H1 (cell line): ENCODE results near the gene TOR4A. TPM values are rescaled to one million over a fixed set of nuclear protein-coding genes. Genes with fewer than 3 reads are reported as not detected.

Experiments
- CTCF ChIA-PET: fragments of 300-600 bp; sonication (Branson Sonifier 250); formaldehyde crosslinking; loops from one replicate; lab custom pipeline; 2021; ENCODE audit not compliant: partially characterized antibody; lab: Charles Lee
- POLR2A ChIA-PET: fragments of 300-600 bp; sonication (Branson Sonifier 250); formaldehyde crosslinking; loops from one replicate; lab custom pipeline; 2021; ENCODE audit warnings: inconsistent platforms; ENCODE audit not compliant: partially characterized antibody; lab: Charles Lee
- DNase-seq, 2 experiments: peaks; one replicate each; pipeline versions ENCODE4 v3.0.0 to v3.0.0-alpha.2; 2010 to 2022; ENCODE audit warnings: low spot score in 2 of 2, low read depth in 1 of 2, mixed read lengths in 1 of 2
- FAIRE-seq: peaks from 2 replicates; lab custom pipeline; 2011; peaks lifted over from hg19 to GRCh38; lab: Jason Lieb, UNC
- H2AFZ ChIP-seq: 2 replicates; pipeline ENCODE4 v1.8.1; 2012; ENCODE audit warnings: low read length, inconsistent platforms
- H2AK5ac ChIP-seq: 2 replicates; pipeline ENCODE4 v1.6.1; 2013; ENCODE audit warnings: low read depth, low read length
- H2BK120ac ChIP-seq: replicated peaks from 2 replicates; pipeline ENCODE3; 2013; ENCODE audit warnings: low read depth, low read length, inconsistent platforms
- H2BK12ac ChIP-seq: 2 replicates; pipeline ENCODE4 v1.6.1; 2013; ENCODE audit warnings: low read depth, low read length
- H2BK15ac ChIP-seq: 2 replicates; pipeline ENCODE4 v1.6.1; 2013; ENCODE audit warnings: low read length
- H2BK20ac ChIP-seq: 2 replicates; pipeline ENCODE4 v1.6.1; 2013; ENCODE audit warnings: low read length
- H2BK5ac ChIP-seq: 2 replicates; pipeline ENCODE4 v1.6.1; 2013; ENCODE audit warnings: low read depth, low read length
- H3K14ac ChIP-seq: 2 replicates; pipeline ENCODE4 v1.6.1; 2013; ENCODE audit warnings: inconsistent platforms; ENCODE audit not compliant: insufficient read length
- H3K18ac ChIP-seq: 2 replicates; pipeline ENCODE4 v1.6.1; 2013; ENCODE audit warnings: low read length; ENCODE audit errors: extremely low read depth
- H3K23ac ChIP-seq: 2 replicates; pipeline ENCODE4 v1.6.1; 2013; ENCODE audit warnings: inconsistent platforms; ENCODE audit not compliant: insufficient read length
- H3K23me2 ChIP-seq: 2 replicates; pipeline ENCODE4 v1.6.1; 2013; ENCODE audit warnings: low read depth, low read length
- H3K27ac ChIP-seq: 2 replicates; pipeline ENCODE4 v1.6.1; 2011; ENCODE audit warnings: low read depth, low read length, inconsistent platforms
- H3K27me3 ChIP-seq, 4 experiments: replicated peaks in 1 of 4; 1 replicate in 1 of 4; 2 replicates in 3 of 4; pipeline versions ENCODE4 v1.6.1 to v1.8.1; 2011 to 2013; ENCODE audit warnings: low read length in 3 of 4, mild to moderate bottlenecking in 3 of 4, inconsistent platforms in 2 of 4, mixed read lengths in 2 of 4, moderate library complexity in 1 of 4; ENCODE audit not compliant: control insufficient read depth in 3 of 4, insufficient read depth in 3 of 4; ENCODE audit errors: extremely low read depth in 1 of 4
- H3K36me3 ChIP-seq, 4 experiments: 2 replicates each; pipeline versions ENCODE4 v1.6.1 to v1.8.1; 2011 to 2013; ENCODE audit warnings: mild to moderate bottlenecking in 4 of 4, low read length in 3 of 4, moderate library complexity in 2 of 4, control low read depth in 1 of 4, inconsistent platforms in 1 of 4; ENCODE audit not compliant: insufficient read depth in 4 of 4, control insufficient read depth in 2 of 4
- H3K4ac ChIP-seq: replicated peaks from 2 replicates; pipeline ENCODE3; 2013; ENCODE audit warnings: low read length, low read depth, mixed read lengths, inconsistent platforms; ENCODE audit not compliant: insufficient read length
- H3K4me1 ChIP-seq, 4 experiments: replicated peaks in 1 of 4; 1 replicate in 1 of 4; 2 replicates in 3 of 4; pipeline versions ENCODE4 v1.6.1 to v1.8.1; 2011 to 2013; ENCODE audit warnings: low read length in 3 of 4, inconsistent platforms in 2 of 4, mixed read lengths in 1 of 4; ENCODE audit not compliant: insufficient read depth in 4 of 4, control insufficient read depth in 3 of 4
- H3K4me2 ChIP-seq, 2 experiments: 2 replicates each; pipeline versions ENCODE4 v1.6.1 to v1.8.1; 2011 to 2013; ENCODE audit warnings: low read depth in 2 of 2, low read length in 2 of 2, control low read depth in 1 of 2, inconsistent platforms in 1 of 2, mild to moderate bottlenecking in 1 of 2; ENCODE audit not compliant: insufficient read depth in 1 of 2
- H3K4me3 ChIP-seq, 4 experiments: fragments of 200-600, 300-600 bp in 1 of 4; sonication (generic), shearing (Covaris generic), sonication (Bioruptor Twin) in 1 of 4; 2 replicates each; pipeline versions ENCODE4 v1.5.1 to v1.8.1; 2011 to 2016; ENCODE audit warnings: low read length in 4 of 4, low read depth in 3 of 4, control low read depth in 2 of 4, inconsistent platforms in 2 of 4, mild to moderate bottlenecking in 2 of 4, mixed read lengths in 1 of 4, moderate library complexity in 1 of 4; ENCODE audit not compliant: insufficient read depth in 2 of 4; ENCODE audit errors: extremely low read depth in 1 of 4
- H3K56ac ChIP-seq: replicated peaks from 2 replicates; pipeline ENCODE3; 2013; ENCODE audit warnings: low read depth, mild to moderate bottlenecking, mixed read lengths, low read length, inconsistent platforms; ENCODE audit not compliant: insufficient read length
- H3K79me1 ChIP-seq: 2 replicates; pipeline ENCODE4 v1.6.1; 2013; ENCODE audit warnings: low read depth, low read length, control low read depth
- H3K79me2 ChIP-seq, 2 experiments: 2 replicates each; pipeline versions ENCODE4 v1.6.1 to v1.8.1; 2012 to 2013; ENCODE audit warnings: low read length in 2 of 2, mild to moderate bottlenecking in 2 of 2, inconsistent platforms in 1 of 2; ENCODE audit not compliant: insufficient read depth in 2 of 2, control insufficient read depth in 1 of 2
- H3K9ac ChIP-seq, 4 experiments: replicated peaks in 1 of 4; 1 replicate in 1 of 4; 2 replicates in 3 of 4; pipeline versions ENCODE4 v1.6.1 to v1.8.1; 2011 to 2013; ENCODE audit warnings: low read depth in 3 of 4, low read length in 3 of 4, control low read depth in 2 of 4, mild to moderate bottlenecking in 2 of 4, moderate library complexity in 2 of 4, inconsistent platforms in 1 of 4; ENCODE audit errors: extremely low read depth in 1 of 4
- H3K9me3 ChIP-seq, 2 experiments: 2 replicates each; pipeline versions ENCODE4 v1.6.1 to v1.8.1; 2012 to 2013; ENCODE audit warnings: mild to moderate bottlenecking in 2 of 2, moderate library complexity in 2 of 2, control low read depth in 1 of 2, inconsistent platforms in 1 of 2, low read depth in 1 of 2, low read length in 1 of 2, mixed read lengths in 1 of 2; ENCODE audit not compliant: insufficient read depth in 2 of 2
- H4K20me1 ChIP-seq, 2 experiments: replicated peaks in 1 of 2; 2 replicates each; pipeline versions ENCODE3 to v1.8.1; 2011 to 2013; ENCODE audit warnings: inconsistent platforms in 2 of 2, low read length in 2 of 2, mild to moderate bottlenecking in 1 of 2; ENCODE audit not compliant: insufficient read depth in 2 of 2, control insufficient read depth in 1 of 2
- H4K5ac ChIP-seq: 2 replicates; pipeline ENCODE4 v1.6.1; 2013; ENCODE audit warnings: low read length, low read depth, mixed read lengths, inconsistent platforms; ENCODE audit not compliant: insufficient read length
- H4K8ac ChIP-seq: 2 replicates; pipeline ENCODE4 v1.8.0; 2013; ENCODE audit warnings: mild to moderate bottlenecking, moderate library complexity, low read length, inconsistent platforms; ENCODE audit not compliant: insufficient read depth; ENCODE audit errors: extremely low read depth
- H4K91ac ChIP-seq: replicated peaks from 2 replicates; pipeline ENCODE3; 2013; ENCODE audit warnings: low read length, mixed read lengths, inconsistent platforms; ENCODE audit not compliant: insufficient read length
- EP300 ChIP-seq, 2 experiments: IDR thresholded peaks; 1 replicate in 1 of 2; 2 replicates in 1 of 2; pipeline ENCODE4 v1.6.1; 2011 to 2012; ENCODE audit warnings: low read depth in 2 of 2, low read length in 2 of 2, mild to moderate bottlenecking in 2 of 2, borderline replicate concordance in 1 of 2, inconsistent platforms in 1 of 2, moderate library complexity in 1 of 2
- EZH2 ChIP-seq: fragments of 200-600 bp; sonication (generic); IDR thresholded peaks from 2 replicates; pipeline ENCODE4 v1.7.1; 2012; ENCODE audit warnings: low read depth, mild to moderate bottlenecking, moderate library complexity, low read length, inconsistent platforms; ENCODE audit not compliant: severe bottlenecking
- WGBS, 2 experiments: shearing (Covaris generic) in 1 of 2; methylation state at CpG; one replicate each; pipeline versions ENCODE4 v1.1.6 to v1.1.7; 2013 to 2015; ENCODE audit warnings: low lambda C conversion rate in 2 of 2, mixed read lengths in 2 of 2, inconsistent platforms in 1 of 2, low coverage in 1 of 2, missing lambda C conversion rate in 1 of 2; ENCODE audit not compliant: insufficient replicate concordance in 2 of 2, insufficient coverage in 1 of 2, insufficient read length in 1 of 2; ENCODE audit errors: extremely low coverage in 1 of 2, missing lambda C conversion rate in 1 of 2; 5-methylcytosine and 5-hydroxymethylcytosine counted together
- polyA plus RNA-seq, 7 experiments: library from polyadenylated mRNA; depleted of rRNA in 3 of 7; stranded (reverse) in 5 of 7; unstranded in 2 of 7; fragments of >200 nt in 5 of 7; fragments of 200-250 nt in 2 of 7; gene quantifications; 1 replicate in 5 of 7; 2 replicates in 1 of 7; 4 replicates in 1 of 7; pipeline versions ENCODE4 v1.2.1 to v1.2.3, GENCODE V29; 2011 to 2013; ENCODE audit warnings: missing spikeins in 2 of 7, mixed read lengths in 2 of 7
- total RNA-seq: library from RNA; stranded (reverse); fragmentation: NEBNext Ultra II Directional; extraction: Animal tissue kit (Norgen Biotek cat#: 25700); gene quantifications from 2 replicates; pipeline ENCODE4 v1.2.1, GENCODE V29; 2021
- TF ChIP-seq, protein P1 (sequence below): IDR thresholded peaks from 2 replicates; pipeline ENCODE4 v1.6.1; 2012; ENCODE audit warnings: inconsistent platforms

TOR4A gene
- total and polyA plus RNA-seq, 2 of the 8 experiments (the other 6 are each of a cell fraction or from before 2014, with no cell fraction given) = 8.4 to 9.3 TPM

- peaks cover 14% of the 10 kb centered on the region; the same call in 1 of the 2 replicates for H3K23me2 ChIP-seq
- peak overlapping the region; percentile 54; the same call in 1 of the 2 replicates for H4K8ac ChIP-seq
- ChIA-PET POLR2A (interaction anchor here (0.9 to 69.9 kb wide), 4 partner anchors 3 to 116 kb away, joined by 3 to 1462 read pairs (median 734); partner anchors contain the start of genes CYSRT1, NDOR1, NELFB and RNF208), CTCF (interaction anchor here (0.6 to 2.5 kb wide), 20 partner anchors 9 to 225 kb away, joined by 3 to 28 read pairs (median 4); partner anchors contain the start of genes RNF224, SSNA1, TOR4A and TUBB4B)
- peaks cover 1 to 13% (median 9%) of the 10 kb centered on the region in 4 experiments; a peak in 6 of 8 replicates for H3K36me3 ChIP-seq
- H2AK5ac ChIP-seq = peak overlapping the region; percentile 39; the same call in 1 of the 2 replicates
- H4K5ac ChIP-seq = no peak overlapping the region
- H4K91ac ChIP-seq = peak overlapping the region; percentile 57
- H3K4ac ChIP-seq = peak overlapping the region; percentile 75
- H3K18ac ChIP-seq = peak overlapping the region; percentile 48
- H3K23ac ChIP-seq = no peak overlapping the region
- peaks cover 0 to 5% of the 10 kb centered on the region in 2 experiments for H4K20me1 ChIP-seq
- no peak overlapping the region for H3K27ac ChIP-seq
- no peak overlapping the region for H2BK15ac ChIP-seq
- peaks cover 0 to 13% of the 10 kb centered on the region in 2 experiments; a peak in 2 of 4 replicates for H3K79me2 ChIP-seq
- FAIRE-seq = no peak
- peaks cover 9% of the 10 kb centered on the region for H3K79me1 ChIP-seq
- no peak overlapping the region for H3K56ac ChIP-seq
- peaks cover 0 to 7% (median 0%) of the 10 kb centered on the region in 4 experiments; a peak in 3 of 7 replicates for H3K27me3 ChIP-seq
- H2BK120ac ChIP-seq = no peak overlapping the region
- no peak overlapping the region for H2AFZ ChIP-seq
- H2BK20ac ChIP-seq = no peak overlapping the region
- H2BK12ac ChIP-seq = peak overlapping the region; percentile 68; the same call in 1 of the 2 replicates
- no peaks in the 10 kb centered on the region for H3K9me3 ChIP-seq
- DNase-seq = no peak
- H3K4me1 ChIP-seq = peaks cover 0 to 21% (median 16%) of the 10 kb centered on the region in 4 experiments; a peak in 5 of 7 replicates
- peak overlapping the region in 1 of 4 experiments; percentile 47; a peak in 1 of 7 replicates for H3K9ac ChIP-seq
- H3K14ac ChIP-seq = no peak overlapping the region
- peak overlapping the region; percentile 52 to 100 (median 88) for H3K4me3 ChIP-seq
- H2BK5ac ChIP-seq = peak overlapping the region; percentile 16; the same call in 1 of the 2 replicates
- WGBS, 2 experiments = 81% methylated on average over 17 of the region's 21 CpGs; no CpG with 5 or more reads in 1 of the 2 experiments
- H3K4me2 ChIP-seq = peak overlapping the region; percentile 90 to 100
- no peak for TF ChIP-seq EZH2
- TF ChIP-seq, protein P1, sequence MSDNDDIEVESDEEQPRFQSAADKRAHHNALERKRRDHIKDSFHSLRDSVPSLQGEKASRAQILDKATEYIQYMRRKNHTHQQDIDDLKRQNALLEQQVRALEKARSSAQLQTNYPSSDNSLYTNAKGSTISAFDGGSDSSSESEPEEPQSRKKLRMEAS = 0 out of 2 replicates have a peak, but pooled peaks have one; percentile 12
- TF ChIP-seq EP300 (IDR thresholded peaks at IDR 0.05; ENCODE audit: borderline replicate concordance in 1 of 2, low read depth in 2 of 2, low read length in 2 of 2) = no peak
Observed at GRCh38 chr9:137253717-137254623, 23.6 kb upstream of the TOR4A start.
